SK-N-SH (cell line): Measurements from ENCODE around the gene PTPRD. TPM values are rescaled to one million over a fixed set of nuclear protein-coding genes. Genes with fewer than 3 reads are reported as not detected.

Source experiments
- CTCF ChIA-PET: fragments of 300-600, 350-600 bp; formaldehyde crosslinking; extraction: SDS; loops from one replicate; lab custom pipeline; 2021; lab: Yijun Ruan, JAX
- POLR2A ChIA-PET: fragments of 350-600 bp; sonication (Branson Sonifier 250); formaldehyde crosslinking; extraction: SDS; loops from one replicate; lab custom pipeline; 2020; ENCODE audit warnings: antibody characterized with exemption, inconsistent platforms; lab: Yijun Ruan, JAX
- DNase-seq: peaks from one replicate; pipeline ENCODE4 v3.0.0; 2012
- H2AFZ ChIP-seq: fragments of 200-600 bp; sonication (generic); 2 replicates; pipeline ENCODE4 v1.8.1; 2016; ENCODE audit warnings: antibody characterized with exemption, mild to moderate bottlenecking, low read depth
- H3F3A ChIP-seq: fragments of 200-600 bp; sonication (generic); replicated peaks from 2 replicates; pipeline ENCODE3; 2016; ENCODE audit warnings: antibody characterized with exemption, mild to moderate bottlenecking; ENCODE audit not compliant: insufficient read depth
- H3K27ac ChIP-seq, 2 experiments: fragments of 200-500 bp in 1 of 2; fragments of 200-600 bp in 1 of 2; sonication (Bioruptor generic) in 1 of 2; sonication (generic), shearing (Covaris generic) in 1 of 2; 2 replicates each; pipeline versions ENCODE4 v1.5.1 to v1.6.1; 2014 to 2016; ENCODE audit warnings: low read depth in 2 of 2, inconsistent platforms in 1 of 2, low read length in 1 of 2, mild to moderate bottlenecking in 1 of 2, mixed read lengths in 1 of 2
- H3K27me3 ChIP-seq: fragments of 200-600 bp; sonication (generic), shearing (Covaris generic); 2 replicates; pipeline ENCODE4 v1.6.1; 2016; ENCODE audit warnings: mixed run types; ENCODE audit not compliant: insufficient read depth
- H3K36me3 ChIP-seq, 2 experiments: fragments of 200-500 bp in 1 of 2; fragments of 200-600 bp in 1 of 2; sonication (Bioruptor generic) in 1 of 2; sonication (generic) in 1 of 2; replicated peaks in 1 of 2; 2 replicates each; pipeline versions ENCODE3 to v1.5.1; 2014 to 2016; ENCODE audit warnings: low read length in 1 of 2, mild to moderate bottlenecking in 1 of 2; ENCODE audit not compliant: insufficient read depth in 2 of 2, control insufficient read depth in 1 of 2
- H3K4me1 ChIP-seq, 2 experiments: fragments of 200-500 bp in 1 of 2; fragments of 200-600 bp in 1 of 2; sonication (Bioruptor generic) in 1 of 2; sonication (generic), shearing (Covaris generic) in 1 of 2; 2 replicates each; pipeline versions ENCODE4 v1.5.1 to v1.6.1; 2014 to 2016; ENCODE audit warnings: low read depth in 1 of 2, low read length in 1 of 2, mixed run types in 1 of 2; ENCODE audit not compliant: insufficient read depth in 2 of 2, control insufficient read depth in 1 of 2
- H3K4me2 ChIP-seq: fragments of 200-600 bp; sonication (generic), shearing (Covaris generic); 2 replicates; pipeline ENCODE4 v1.6.1; 2017; ENCODE audit warnings: mixed run types
- H3K4me3 ChIP-seq, 2 experiments: fragments of 200-500 bp in 1 of 2; fragments of 200-600 bp in 1 of 2; sonication (Bioruptor generic) in 1 of 2; sonication (generic), shearing (Covaris generic) in 1 of 2; 2 replicates each; pipeline versions ENCODE4 v1.5.1 to v1.8.1; 2014 to 2016; ENCODE audit warnings: low read depth in 2 of 2, inconsistent platforms in 1 of 2, low read length in 1 of 2, mild to moderate bottlenecking in 1 of 2, mixed read lengths in 1 of 2, moderate library complexity in 1 of 2
- H3K79me2 ChIP-seq: fragments of 200-600 bp; sonication (generic); 2 replicates; pipeline ENCODE4 v1.8.1; 2017; ENCODE audit warnings: mild to moderate bottlenecking; ENCODE audit not compliant: insufficient read depth
- H3K9ac ChIP-seq: fragments of 200-600 bp; sonication (generic); 2 replicates; pipeline ENCODE4 v1.6.1; 2017; ENCODE audit warnings: mixed run types
- H3K9me2 ChIP-seq: fragments of 200-600 bp; sonication (generic); 2 replicates; pipeline ENCODE4 v1.6.1; 2017; ENCODE audit warnings: mixed run types
- H3K9me3 ChIP-seq: fragments of 200-600 bp; sonication (generic); 2 replicates; pipeline ENCODE4 v1.6.1; 2017; ENCODE audit warnings: mixed run types, mild to moderate bottlenecking, moderate library complexity
- H4K20me1 ChIP-seq: fragments of 200-600 bp; sonication (generic); 2 replicates; pipeline ENCODE4 v1.6.1; 2017; ENCODE audit warnings: mild to moderate bottlenecking, mixed run types; ENCODE audit not compliant: insufficient read depth
- CHD2 ChIP-seq: fragments of 150-350 bp; IDR thresholded peaks from 2 replicates; pipeline ENCODE4 v1.6.1; 2018; ENCODE audit warnings: low read length; ENCODE audit not compliant: partially characterized antibody
- CTCF ChIP-seq: fragments of 200-600 bp; sonication (generic); IDR thresholded peaks from 2 replicates; pipeline ENCODE4 v1.6.1; 2017; ENCODE audit warnings: antibody characterized with exemption, mild to moderate bottlenecking, moderate library complexity
- ELF1 ChIP-seq: IDR thresholded peaks from 2 replicates; pipeline ENCODE4 v1.4.0; 2012
- EP300 ChIP-seq, 2 experiments: IDR thresholded peaks; 2 replicates each; pipeline versions ENCODE4 v1.4.0 to v1.6.1; 2012; ENCODE audit warnings: borderline replicate concordance in 1 of 2, low read depth in 1 of 2, low read length in 1 of 2
- FOSL2 ChIP-seq: IDR thresholded peaks from 2 replicates; pipeline ENCODE4 v1.4.0; 2012; ENCODE audit warnings: low read depth, mild to moderate bottlenecking, moderate library complexity, borderline replicate concordance
- FOXJ3 ChIP-seq: sonication (generic); formaldehyde crosslinking; IDR thresholded peaks from 2 replicates; pipeline ENCODE4 v1.5.1; 2020; ENCODE audit warnings: mild to moderate bottlenecking, missing genetic modification reagents
- FOXM1 ChIP-seq: IDR thresholded peaks from 2 replicates; pipeline ENCODE4 v1.4.0; 2012; ENCODE audit warnings: low read depth, mild to moderate bottlenecking
- GATA2 ChIP-seq: sonication (generic); formaldehyde crosslinking; IDR thresholded peaks from 2 replicates; pipeline ENCODE4 v1.5.0; 2020; ENCODE audit warnings: mild to moderate bottlenecking, missing genetic modification reagents
- IRF3 ChIP-seq: fragments of 150-350 bp; IDR thresholded peaks from 2 replicates; pipeline ENCODE4 v1.6.1; 2016; ENCODE audit warnings: mild to moderate bottlenecking, low read depth, low read length
- JUND ChIP-seq: IDR thresholded peaks from 2 replicates; pipeline ENCODE4 v1.4.0; 2012
- MXI1 ChIP-seq: IDR thresholded peaks from 2 replicates; pipeline ENCODE4 v1.6.1; 2012; ENCODE audit warnings: mild to moderate bottlenecking, low read depth, low read length, improper control_type of control experiment
- NFIC ChIP-seq: IDR thresholded peaks from 2 replicates; pipeline ENCODE4 v1.4.0; 2012; ENCODE audit warnings: borderline replicate concordance
- NRF1 ChIP-seq: IDR thresholded peaks from 2 replicates; pipeline ENCODE4 v1.6.1; 2012; ENCODE audit warnings: low read depth, mild to moderate bottlenecking, low read length
- POLR2AphosphoS5 ChIP-seq: IDR thresholded peaks from 2 replicates; pipeline ENCODE4 v1.6.1; 2012; ENCODE audit warnings: low read depth, low read length
- REST ChIP-seq: IDR thresholded peaks from 2 replicates; pipeline ENCODE4 v1.6.1; 2012; ENCODE audit warnings: mild to moderate bottlenecking, low read depth, low read length, moderate library complexity
- RFX5 ChIP-seq: IDR thresholded peaks from 2 replicates; pipeline ENCODE4 v1.6.1; 2012; ENCODE audit warnings: mild to moderate bottlenecking, improper control_type of control experiment, low read length
- RXRA ChIP-seq: IDR thresholded peaks from 2 replicates; pipeline ENCODE4 v1.4.0; 2012; ENCODE audit warnings: low read depth, mild to moderate bottlenecking, borderline replicate concordance
- ZBTB33 ChIP-seq: IDR thresholded peaks from 2 replicates; pipeline ENCODE4 v1.4.0; 2012; ENCODE audit warnings: low read depth, borderline replicate concordance
- whole genome bisulfite sequencing: methylation state at CpG from one replicate; pipeline ENCODE4 v1.1.6; 2017; ENCODE audit warnings: low lambda C conversion rate; 5-methylcytosine and 5-hydroxymethylcytosine counted together
- polyA plus RNA-seq, 3 experiments: library from polyadenylated mRNA; depleted of rRNA; stranded (reverse); fragments of >200 nt; gene quantifications; 2 replicates each; pipeline ENCODE4 v1.2.3, GENCODE V29; 2012

The PTPRD gene
- polyA plus RNA-seq, 1 of the 3 experiments (the other 2 are of a cell fraction), result 0.15 TPM

GRCh38 chr9:8362250-8362649 is 2250.6 kb downstream of the PTPRD start (continued):
- no peak for TF ChIP-seq REST
- TF ChIP-seq RXRA, result no peak
- no peak for TF ChIP-seq FOXM1
- no peak for TF ChIP-seq NRF1
- no peak for TF ChIP-seq GATA2
- TF ChIP-seq CTCF, result no peak

GRCh38 chr9:8361364-8361763 is 2251.4 kb downstream of the PTPRD start:
- H3K4me2 ChIP-seq, result no peak overlapping the region
- TF ChIP-seq POLR2AphosphoS5 (no peak), ZBTB33 (no peak), ELF1 (no peak), RFX5 (no peak), EP300 (IDR thresholded peaks at IDR 0.05; ENCODE audit: borderline replicate concordance in 1 of 2, low read depth in 1 of 2, low read length in 1 of 2) (no peak), IRF3 (no peak), FOSL2 (no peak), CHD2 (no peak), JUND (no peak), NFIC (no peak), MXI1 (no peak), FOXJ3 (CRISPR knock-in tag) (no peak)
- no peaks in the 10 kb centered on the region for H3K9me2 ChIP-seq
- 44% methylated on average over 2 of the region's 2 CpGs for WGBS
- H3K79me2 ChIP-seq, result no peaks in the 10 kb centered on the region
- DNase-seq, result no peak
- H3K4me1 ChIP-seq, result peaks cover 0 to 9% of the 10 kb centered on the region in 2 experiments; a peak in 3 of 4 replicates
- ChIA-PET POLR2A (no interaction called here), CTCF (interaction anchor here (0.7 kb wide), 1 partner anchor 10 kb away, joined by 3 read pairs; no protein-coding TSS in a partner anchor)
- no peak overlapping the region for H2AFZ ChIP-seq
- peaks cover 13% of the 10 kb centered on the region for H3F3A ChIP-seq
- no peaks in the 10 kb centered on the region for H3K36me3 ChIP-seq
- H3K9ac ChIP-seq, result no peak overlapping the region
- no peaks in the 10 kb centered on the region for H4K20me1 ChIP-seq
- no peaks in the 10 kb centered on the region for H3K27me3 ChIP-seq
- H3K9me3 ChIP-seq, result no peaks in the 10 kb centered on the region
- no peak overlapping the region for H3K27ac ChIP-seq
- no peak overlapping the region for H3K4me3 ChIP-seq
